ENCODE measurements around the gene UPP2. TPM values are rescaled to one million over a fixed set of nuclear protein-coding genes. Genes with fewer than 3 reads are reported as not detected.

The UPP2 gene
- total and polyA plus RNA-seq, 2 of the 13 experiments (the other 11 are each of a cell fraction or from before 2014, with no cell fraction given): 0.07 to 0.28 TPM

DNA sequence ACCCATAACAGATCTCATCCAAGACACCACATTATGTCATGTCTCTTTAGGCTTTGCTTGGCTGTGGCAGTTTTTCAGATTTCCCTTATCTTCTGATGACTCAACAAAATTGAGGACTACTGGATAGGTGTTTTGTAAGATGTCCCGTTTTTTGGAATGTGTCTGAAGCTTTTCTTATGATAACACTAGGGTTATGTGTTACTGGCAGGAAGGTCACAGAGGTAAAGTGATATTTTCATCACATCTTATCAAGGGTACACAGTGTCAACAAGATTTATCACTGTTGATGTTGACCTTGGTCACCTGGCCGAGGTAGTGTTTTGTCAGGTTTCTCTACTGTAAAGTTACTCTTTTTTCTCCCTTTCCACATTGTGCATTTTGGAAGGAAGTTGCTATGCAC, 44.8 kb upstream of the UPP2 start:
- no peaks in the 10 kb centered on the region for H3K9me3 ChIP-seq (ENCODE audit: low read length)
- H3K9ac ChIP-seq (ENCODE audit: insufficient read depth, low read depth, low read length): no peak overlapping the region
- POLR2A ChIA-PET: no interaction called here
- H3K27me3 ChIP-seq (ENCODE audit: control insufficient read depth in 1 of 2, insufficient read depth in 2 of 2, low read length in 2 of 2): peaks cover 1 to 4% of the 10 kb centered on the region in 2 experiments; a peak in 2 of 5 replicates
- FAIRE-seq (peak; percentile 47), ATAC-seq (no peak), DNase-seq (ENCODE audit: low spot score) (peak; percentile 22)
- WGBS (ENCODE audit: low lambda C conversion rate): 0% methylated on average over 2 of the region's 2 CpGs
- H3K36me3 ChIP-seq (replicated peaks in 1 of 2; ENCODE audit: control insufficient read depth in 1 of 2, insufficient read depth in 2 of 2, low read length in 2 of 2): no peaks in the 10 kb centered on the region
- in situ Hi-C loops (cut with HindIII; ENCODE audit: extremely low pct_ligation_motif_present, low pct_unique_long_range_greater_than_20kb): no loop called here
- no TSS peak for BruUV-seq (replicated peaks)
- no peak overlapping the region for H3K4me3 ChIP-seq (replicated peaks in 1 of 3; ENCODE audit: insufficient read depth in 1 of 3, low read depth in 2 of 3, low read length in 3 of 3)
- H3K4me2 ChIP-seq (ENCODE audit: low read depth, low read length): no peak overlapping the region
- intact Hi-C loops (cut with micrococcal nuclease; ENCODE audit: unreplicated experiment): no loop called here
- no peak overlapping the region for H3K27ac ChIP-seq (ENCODE audit: extremely low read length, insufficient read depth, low read length)
- H3K79me2 ChIP-seq (ENCODE audit: insufficient read depth, low read length): no peaks in the 10 kb centered on the region
- H3K4me1 ChIP-seq (ENCODE audit: insufficient read depth, low read length): peaks cover 8% of the 10 kb centered on the region
- H2AFZ ChIP-seq (ENCODE audit: low read length): no peak overlapping the region
- CTCF ChIA-PET (ENCODE audit: low intra/inter-chr PET ratio, low total read pairs): no interaction called here
- no peaks in the 10 kb centered on the region for H4K20me1 ChIP-seq (ENCODE audit: insufficient read depth, low read length)
- TF ChIP-seq FOXA1 (IDR thresholded peaks at IDR 0.05) (no peak), FOXA1 (CRISPR knock-in tag; IDR thresholded peaks at IDR 0.05) (peak; percentile 76), GATA4 (IDR thresholded peaks at IDR 0.05; ENCODE audit: borderline replicate concordance, low read depth) (peak; percentile 76), MAFF (IDR thresholded peaks at IDR 0.05; ENCODE audit: low read depth, low read length) (peak; percentile 84), NR2F6 (IDR thresholded peaks at IDR 0.05) (peak; percentile 70), NR2F6 (CRISPR knock-in tag; IDR thresholded peaks at IDR 0.05) (peak; percentile 79), SOX6 (IDR thresholded peaks at IDR 0.05) (no peak), SOX6 (CRISPR knock-in tag; IDR thresholded peaks at IDR 0.05) (peak; percentile 36; the same call in 1 of the 2 replicates), ZNF383 (CRISPR knock-in tag; IDR thresholded peaks at IDR 0.05; ENCODE audit: borderline replicate concordance) (no peak), HIVEP1 (CRISPR knock-in tag; IDR thresholded peaks at IDR 0.05) (no peak), ISL2 (CRISPR knock-in tag; IDR thresholded peaks at IDR 0.05) (0 out of 2 replicates have a peak, but pooled peaks have one; percentile 30), TBX2 (CRISPR knock-in tag; IDR thresholded peaks at IDR 0.05; ENCODE audit: borderline replicate concordance) (peak; percentile 48; the same call in 1 of the 2 replicates), BCL6 (CRISPR knock-in tag; IDR thresholded peaks at IDR 0.05) (peak; percentile 34; the same call in 1 of the 2 replicates), HMG20B (CRISPR knock-in tag; conservative IDR thresholded peaks at IDR 0.05) (peak; percentile 59; the same call in 1 of the 2 replicates), HDAC2 (CRISPR knock-in tag; IDR thresholded peaks at IDR 0.05) (peak; percentile 26; the same call in 1 of the 2 replicates), RBM22 (optimal IDR thresholded peaks at IDR 0.05; ENCODE audit: low read length) (no peak), SOX5 (CRISPR knock-in tag; IDR thresholded peaks at IDR 0.05; ENCODE audit: borderline replicate concordance) (peak; percentile 29; the same call in 1 of the 2 replicates)
- TF ChIP-seq, protein P1, sequence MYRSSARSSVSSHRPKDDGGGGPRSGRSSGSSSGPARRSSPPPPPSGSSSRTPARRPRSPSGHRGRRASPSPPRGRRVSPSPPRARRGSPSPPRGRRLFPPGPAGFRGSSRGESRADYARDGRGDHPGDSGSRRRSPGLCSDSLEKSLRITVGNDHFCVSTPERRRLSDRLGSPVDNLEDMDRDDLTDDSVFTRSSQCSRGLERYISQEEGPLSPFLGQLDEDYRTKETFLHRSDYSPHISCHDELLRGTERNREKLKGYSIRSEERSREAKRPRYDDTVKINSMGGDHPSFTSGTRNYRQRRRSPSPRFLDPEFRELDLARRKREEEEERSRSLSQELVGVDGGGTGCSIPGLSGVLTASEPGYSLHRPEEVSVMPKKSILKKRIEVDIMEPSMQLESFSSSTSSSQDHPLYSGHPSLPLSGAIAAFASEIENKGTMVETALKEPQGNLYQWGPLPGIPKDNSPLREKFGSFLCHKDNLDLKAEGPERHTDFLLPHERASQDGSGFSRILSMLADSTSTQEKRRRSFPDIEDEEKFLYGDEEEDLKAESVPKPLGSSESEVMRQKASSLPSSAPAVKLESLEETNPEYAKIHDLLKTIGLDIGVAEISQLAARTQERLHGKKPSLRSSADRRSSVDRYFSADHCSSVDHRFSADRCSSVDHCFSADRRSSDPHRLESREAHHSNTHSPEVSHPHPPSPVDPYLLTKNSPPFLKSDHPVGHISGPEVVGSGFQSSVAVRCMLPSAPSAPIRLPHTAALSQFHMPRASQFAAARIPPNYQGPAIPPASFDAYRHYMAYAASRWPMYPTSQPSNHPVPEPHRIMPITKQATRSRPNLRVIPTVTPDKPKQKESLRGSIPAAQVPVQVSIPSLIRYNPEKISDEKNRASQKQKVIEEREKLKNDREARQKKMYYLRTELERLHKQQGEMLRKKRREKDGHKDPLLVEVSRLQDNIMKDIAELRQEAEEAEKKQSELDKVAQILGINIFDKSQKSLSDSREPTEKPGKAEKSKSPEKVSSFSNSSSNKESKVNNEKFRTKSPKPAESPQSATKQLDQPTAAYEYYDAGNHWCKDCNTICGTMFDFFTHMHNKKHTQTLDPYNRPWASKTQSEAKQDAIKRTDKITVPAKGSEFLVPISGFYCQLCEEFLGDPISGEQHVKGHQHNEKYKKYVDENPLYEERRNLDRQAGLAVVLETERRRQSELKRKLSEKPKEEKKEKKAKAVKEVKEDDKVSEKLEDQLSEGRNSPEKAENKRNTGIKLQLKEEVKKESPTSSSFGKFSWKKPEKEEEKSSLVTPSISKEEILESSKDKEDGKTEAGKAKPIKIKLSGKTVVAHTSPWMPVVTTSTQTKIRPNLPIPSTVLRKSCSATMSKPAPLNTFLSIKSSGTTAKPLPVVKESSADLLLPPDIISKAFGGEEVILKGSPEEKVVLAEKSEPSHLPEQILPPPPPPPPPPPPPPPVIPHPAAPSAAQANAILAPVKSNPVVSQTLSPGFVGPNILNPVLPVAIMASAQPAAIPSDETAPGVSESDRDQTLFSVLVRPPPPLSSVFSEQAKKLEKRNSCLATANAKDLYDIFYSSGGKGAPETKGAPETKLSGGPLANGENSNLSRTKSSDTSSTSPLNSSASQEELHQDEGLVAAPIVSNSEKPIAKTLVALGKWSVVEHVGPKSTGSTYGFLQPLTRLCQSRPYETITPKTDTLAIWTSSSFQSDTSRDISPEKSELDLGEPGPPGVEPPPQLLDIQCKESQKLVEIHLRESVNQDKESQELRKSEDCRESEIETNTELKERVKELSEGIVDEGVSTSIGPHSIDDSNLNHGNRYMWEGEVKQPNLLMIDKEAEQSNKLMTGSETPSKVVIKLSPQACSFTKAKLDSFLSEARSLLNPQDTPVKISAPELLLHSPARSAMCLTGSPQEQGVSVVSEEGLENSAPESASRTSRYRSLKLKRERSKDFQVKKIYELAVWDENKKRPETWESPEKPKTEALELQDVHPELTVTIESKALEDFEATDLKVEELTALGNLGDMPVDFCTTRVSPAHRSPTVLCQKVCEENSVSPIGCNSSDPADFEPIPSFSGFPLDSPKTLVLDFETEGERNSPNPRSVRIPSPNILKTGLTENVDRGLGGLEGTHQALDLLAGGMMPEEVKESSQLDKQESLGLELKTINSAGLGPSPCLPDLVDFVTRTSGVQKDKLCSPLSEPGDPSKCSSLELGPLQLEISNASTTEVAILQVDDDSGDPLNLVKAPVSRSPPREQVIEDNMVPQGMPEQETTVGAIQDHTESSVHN (CRISPR knock-in tag; IDR thresholded peaks at IDR 0.05): no peak
- TF ChIP-seq, protein P2, sequence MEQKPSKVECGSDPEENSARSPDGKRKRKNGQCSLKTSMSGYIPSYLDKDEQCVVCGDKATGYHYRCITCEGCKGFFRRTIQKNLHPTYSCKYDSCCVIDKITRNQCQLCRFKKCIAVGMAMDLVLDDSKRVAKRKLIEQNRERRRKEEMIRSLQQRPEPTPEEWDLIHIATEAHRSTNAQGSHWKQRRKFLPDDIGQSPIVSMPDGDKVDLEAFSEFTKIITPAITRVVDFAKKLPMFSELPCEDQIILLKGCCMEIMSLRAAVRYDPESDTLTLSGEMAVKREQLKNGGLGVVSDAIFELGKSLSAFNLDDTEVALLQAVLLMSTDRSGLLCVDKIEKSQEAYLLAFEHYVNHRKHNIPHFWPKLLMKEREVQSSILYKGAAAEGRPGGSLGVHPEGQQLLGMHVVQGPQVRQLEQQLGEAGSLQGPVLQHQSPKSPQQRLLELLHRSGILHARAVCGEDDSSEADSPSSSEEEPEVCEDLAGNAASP (CRISPR knock-in tag; IDR thresholded peaks at IDR 0.05; ENCODE audit: borderline replicate concordance): peak; percentile 53; the same call in 1 of the 2 replicates
